HG02759 (cell line): ENCODE measurements around the gene IFI27L1.

ENCODE experiments used
- ATAC-seq: cut with Tn5 transposase; IDR thresholded peaks from one replicate; pipeline ENCODE4 v1.9.1; 2021; ENCODE audit warnings: mild to moderate bottlenecking, moderate library complexity; ENCODE audit not compliant: unreplicated experiment

IFI27L1 gene

GRCh38 chr14:94113490-94113889 lies 32.4 kb downstream of the IFI27L1 start:
- no peak for ATAC-seq

GRCh38 chr14:94113908-94114588 lies 32.9 kb downstream of the IFI27L1 start:
- no peak for ATAC-seq

GRCh38 chr14:94114589-94115057 lies 33.5 kb downstream of the IFI27L1 start:
- ATAC-seq = no peak

DNA sequence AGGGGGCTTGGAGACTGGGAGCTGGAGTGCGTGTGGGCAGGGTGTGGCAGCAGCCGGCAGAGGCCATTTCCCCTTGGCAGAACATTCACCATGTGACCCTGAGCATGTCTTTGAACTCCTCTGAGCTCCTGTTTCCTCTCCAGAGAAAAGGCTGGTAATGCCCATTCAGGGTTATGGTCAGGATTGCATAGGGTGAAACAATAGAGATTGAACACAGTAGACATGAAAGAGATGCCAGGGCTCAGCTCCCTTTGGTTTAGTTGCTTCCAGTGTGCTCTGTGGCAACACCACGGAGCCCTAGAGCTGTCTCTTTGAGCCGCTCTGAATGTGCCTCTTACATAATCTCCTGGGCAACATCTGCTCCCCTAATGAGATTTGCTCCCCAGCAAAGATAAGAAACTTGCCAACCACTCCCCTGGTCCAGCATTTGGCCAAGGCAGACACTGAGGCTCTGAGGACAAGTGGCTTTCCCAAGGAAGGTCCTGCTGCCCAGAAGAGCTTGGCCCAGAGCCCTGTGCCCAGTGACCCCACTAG lies 34.0 kb downstream of the IFI27L1 start:
- no peak for ATAC-seq

DNA sequence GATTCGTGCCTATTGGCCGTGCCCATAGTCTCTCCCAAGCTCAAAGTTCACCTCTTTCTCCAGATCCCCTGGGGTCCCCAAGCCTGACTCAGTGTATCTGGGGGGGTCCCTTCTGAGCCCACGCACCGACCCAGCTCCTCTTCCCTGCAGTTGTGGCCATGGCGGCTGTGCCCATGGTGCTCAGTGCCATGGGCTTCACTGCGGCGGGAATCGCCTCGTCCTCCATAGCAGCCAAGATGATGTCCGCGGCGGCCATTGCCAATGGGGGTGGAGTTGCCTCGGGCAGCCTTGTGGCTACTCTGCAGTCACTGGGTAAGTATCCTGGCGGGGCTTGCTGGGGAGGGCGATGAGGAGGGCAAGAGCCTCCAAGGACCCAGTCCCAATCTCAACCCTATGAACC lies 34.5 kb downstream of the IFI27L1 start:
- ATAC-seq = no peak

DNA sequence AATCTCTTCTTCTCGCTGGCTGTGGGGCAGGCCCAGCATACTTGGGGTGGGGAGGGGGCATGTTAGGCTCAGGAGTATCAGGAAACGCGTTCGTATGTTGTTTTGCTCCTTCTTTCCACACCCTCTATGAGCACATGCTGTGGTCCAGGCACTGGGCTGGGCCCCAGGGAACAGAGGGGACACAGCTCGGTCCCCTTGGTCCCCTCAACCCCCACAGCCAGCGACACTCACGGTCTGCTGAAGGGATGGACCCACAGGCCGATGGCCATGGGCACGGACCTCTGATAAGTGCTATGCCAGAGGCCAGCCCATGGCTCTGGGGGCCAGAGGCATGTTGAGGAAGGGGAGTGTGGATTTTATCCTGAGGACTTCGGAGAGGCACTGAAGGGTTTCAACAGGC lies 35.6 kb downstream of the IFI27L1 start:
- no peak for ATAC-seq

- no peak for ATAC-seq
Measured at GRCh38 chr14:94117856-94118255, 36.7 kb downstream of the IFI27L1 start.

DNA sequence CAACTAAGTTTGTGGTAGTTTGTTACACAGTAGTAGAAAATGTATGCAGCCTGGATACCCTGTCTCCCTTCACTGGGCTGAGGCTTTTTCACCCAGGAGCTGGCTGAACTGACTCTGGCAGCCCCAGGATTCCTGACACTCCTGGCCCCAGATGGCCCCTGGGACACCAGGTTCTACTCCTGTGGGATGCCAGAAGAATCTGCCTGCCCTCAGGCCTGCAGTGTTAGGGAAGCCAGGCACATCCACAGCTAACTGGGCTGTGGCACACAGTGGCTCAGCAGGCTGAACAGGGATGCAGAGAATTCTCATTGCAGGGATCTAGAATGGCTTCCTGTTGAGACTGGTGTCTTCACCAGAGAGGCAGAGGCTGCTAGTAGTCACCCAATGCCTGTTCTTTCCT lies 38.0 kb downstream of the IFI27L1 start:
- no peak for ATAC-seq

DNA sequence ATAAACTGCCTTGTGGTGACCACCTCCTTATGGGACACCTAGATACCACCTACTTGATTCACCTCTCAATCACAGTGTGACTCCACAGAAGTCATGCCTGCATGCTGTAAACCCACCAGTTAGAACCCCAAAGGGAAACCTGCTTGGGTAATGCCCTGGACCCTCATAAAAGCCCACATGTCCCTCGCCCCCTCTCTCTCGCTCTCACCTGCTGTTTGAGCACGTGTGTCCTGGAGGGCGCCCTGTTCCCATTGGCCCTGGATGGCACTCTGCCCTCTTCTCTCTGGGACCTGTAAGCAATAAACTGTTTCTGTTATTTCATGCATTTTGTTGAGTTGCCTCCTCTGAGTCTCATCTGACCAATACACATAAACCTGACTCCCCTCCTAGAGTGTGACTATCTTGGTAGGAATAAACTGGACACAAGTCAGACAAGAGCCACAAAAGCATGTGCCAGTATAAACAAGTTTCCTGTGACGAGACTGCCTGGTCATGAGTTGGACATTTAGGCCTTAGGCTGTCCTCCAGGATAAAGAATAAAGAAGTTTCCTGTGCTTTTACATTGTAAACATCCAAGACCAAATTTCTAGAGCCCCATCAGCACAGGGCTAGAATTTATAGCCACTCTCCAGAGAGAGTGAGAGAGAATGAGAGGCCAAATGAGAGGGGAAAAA lies 39.7 kb downstream of the IFI27L1 start:
- no peak for ATAC-seq

- no peak for ATAC-seq
Measured at GRCh38 chr14:94121485-94121884, 40.4 kb downstream of the IFI27L1 start.

DNA sequence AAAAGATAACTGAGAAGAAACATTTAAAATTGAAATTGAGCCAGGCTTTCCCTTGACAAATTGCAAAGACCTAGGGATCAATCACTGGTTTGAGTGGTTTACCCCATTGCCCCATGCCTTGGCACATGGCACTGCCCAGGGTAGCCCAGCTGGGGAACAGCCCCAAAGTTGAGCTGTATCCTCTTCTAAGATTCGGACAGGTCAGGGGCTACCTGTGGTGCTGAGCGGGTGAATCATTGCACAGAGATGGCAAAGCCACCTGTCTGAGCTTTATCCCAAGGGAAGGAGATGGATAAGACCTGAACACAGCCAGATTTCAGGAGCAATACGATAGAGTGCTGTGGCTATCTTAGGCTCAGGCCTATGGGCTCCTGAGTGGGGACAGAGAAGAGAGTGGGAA lies 41.3 kb downstream of the IFI27L1 start:
- no peak for ATAC-seq

GRCh38 chr14:94123296-94123695 lies 42.2 kb downstream of the IFI27L1 start:
- ATAC-seq = no peak

- ATAC-seq = no peak
Measured at GRCh38 chr14:94123868-94124267, 42.8 kb downstream of the IFI27L1 start.

DNA sequence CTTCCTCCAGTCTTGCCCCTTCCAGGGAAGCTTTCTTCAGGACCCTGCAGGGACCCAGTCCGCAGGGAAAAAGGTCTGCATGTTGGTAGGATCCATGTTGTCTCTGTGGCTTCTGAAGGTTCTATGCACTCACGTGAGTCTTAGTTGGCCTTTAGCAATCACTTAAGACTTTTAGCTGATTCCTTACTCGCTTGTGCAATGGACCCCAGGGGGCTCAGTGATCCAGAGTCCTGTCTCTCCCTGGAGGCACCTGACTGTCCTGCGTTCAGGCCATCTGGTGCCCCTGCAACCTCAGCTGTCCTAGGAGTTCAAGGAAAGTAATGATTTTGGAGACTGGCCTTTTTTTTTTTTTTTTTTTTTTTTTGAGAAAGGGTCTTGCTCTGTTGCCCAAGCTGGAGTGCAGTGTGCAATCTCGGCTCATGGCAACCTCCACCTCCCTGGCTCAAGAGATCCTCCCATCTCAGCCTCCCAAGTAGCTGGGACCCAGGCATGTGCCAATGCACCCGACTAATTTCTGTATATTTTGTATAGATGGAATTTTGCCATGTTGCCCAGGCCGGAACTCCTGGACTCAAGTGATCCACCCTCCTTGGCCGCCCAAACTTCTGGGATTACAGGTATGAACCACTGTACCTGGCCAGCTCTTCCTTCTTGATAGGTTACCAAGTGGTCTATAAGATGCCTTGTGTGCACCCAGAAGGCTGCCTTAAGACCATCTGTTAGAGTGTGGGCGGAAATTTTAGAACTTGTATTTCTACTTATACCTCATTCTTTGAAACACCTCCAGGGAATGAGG lies 43.7 kb downstream of the IFI27L1 start:
- no peak for ATAC-seq

DNA sequence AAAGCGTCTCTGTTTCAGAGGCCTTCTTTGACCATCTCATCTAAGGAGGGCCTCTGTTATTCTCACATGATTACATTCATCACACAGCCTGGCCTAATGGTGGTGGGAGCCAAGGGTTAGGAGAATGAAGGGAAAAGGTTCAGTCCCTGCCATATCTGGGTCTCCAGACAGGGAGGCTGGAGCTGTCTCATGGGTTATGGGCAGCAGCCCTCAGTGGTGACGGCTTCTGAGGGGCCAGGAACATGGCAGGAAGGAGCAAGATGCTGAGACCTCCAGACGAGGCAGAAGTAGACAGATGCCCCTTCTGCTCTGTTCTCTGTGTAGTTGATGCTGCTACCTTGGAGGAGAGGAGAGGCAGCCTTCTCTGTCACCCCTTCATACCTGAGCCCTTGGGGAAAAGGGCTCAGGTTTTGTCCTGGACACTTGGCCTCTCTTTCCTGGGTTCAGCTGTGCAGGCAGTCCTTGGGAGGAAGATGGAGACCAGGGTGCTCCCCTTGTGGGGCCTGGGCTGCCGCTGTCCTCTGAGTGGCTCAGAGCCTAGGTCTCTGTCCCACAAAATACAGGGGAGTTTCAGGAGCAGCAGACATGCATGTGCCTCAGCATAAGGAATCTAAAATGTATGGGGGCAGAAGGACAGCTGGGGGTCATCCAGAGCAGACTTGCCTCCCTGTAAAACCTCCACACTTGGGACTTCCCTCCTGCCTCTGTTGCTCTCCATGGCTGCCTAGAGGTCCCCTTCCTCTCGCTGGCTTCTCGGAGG lies 44.7 kb downstream of the IFI27L1 start:
- ATAC-seq = no peak

GRCh38 chr14:94126419-94126677 lies 45.2 kb downstream of the IFI27L1 start:
- no peak for ATAC-seq

DNA sequence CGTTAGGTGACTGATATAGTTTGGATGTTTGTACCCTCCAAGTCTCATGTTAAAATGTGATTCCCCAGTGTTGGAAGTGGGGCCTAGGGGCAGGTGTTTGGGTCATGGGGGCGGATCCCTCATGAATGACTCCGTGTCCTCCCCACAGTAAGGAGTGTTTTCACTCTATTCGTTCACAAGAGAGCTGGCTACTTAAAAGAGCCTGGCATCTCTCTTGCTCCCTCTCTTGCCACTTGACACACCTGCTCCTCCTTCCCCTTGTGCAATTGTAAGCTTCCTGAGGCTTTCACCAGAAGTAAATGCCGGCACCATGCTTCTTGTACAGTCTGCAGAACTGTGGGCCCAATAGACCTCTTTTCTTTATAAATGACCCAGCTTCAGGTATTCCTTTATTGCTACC lies 45.7 kb downstream of the IFI27L1 start:
- ATAC-seq = no peak

GRCh38 chr14:94127330-94127729 lies 46.2 kb downstream of the IFI27L1 start:
- ATAC-seq = no peak

- no peak for ATAC-seq
Measured at GRCh38 chr14:94128216-94128839, 47.2 kb downstream of the IFI27L1 start.

GRCh38 chr14:94129111-94129757 lies 48.1 kb downstream of the IFI27L1 start, which contains the start of gene IFI27L2:
TSS of gene IFI27L2 (minus strand) at chr14:94129604. CDS start at chr14:94129564, 40 bp downstream.
- peak; percentile 92 for ATAC-seq
